ENCODE data around the gene GRB7.
"Not testable (repeated sequence)": the region's sequence is repeated elsewhere in the genome, so short reads cannot be mapped to it uniquely, and the experiment has no call there.

The GRB7 gene

GRCh38 chr17:39736319-39737165, 1.2 kb upstream of the GRB7 start:
- DNase-seq, result no peak

GRCh38 chr17:39737206-39737759, 455 bp upstream of the GRB7 start:
- DNase-seq, result no peak

GRCh38 chr17:39738568-39738901, 797 bp downstream of the GRB7 start:
- DNase-seq, result no peak

GRCh38 chr17:39738983-39739884, 1.5 kb downstream of the GRB7 start:
- DNase-seq, result no peak

- DNase-seq, result no peak
These were observed 2.2 kb downstream of the GRB7 start for GRCh38 chr17:39739885-39740356.

- DNase-seq, result no peak
These were observed 2.8 kb downstream of the GRB7 start for GRCh38 chr17:39740357-39741111.

- no peak for DNase-seq
These were observed 4.6 kb downstream of the GRB7 start for GRCh38 chr17:39742126-39742855.

GRCh38 chr17:39742856-39743436, 5.2 kb downstream of the GRB7 start:
- DNase-seq, result no peak

GRCh38 chr17:39744075-39744835, 6.5 kb downstream of the GRB7 start:
- no peak for DNase-seq

GRCh38 chr17:39744836-39745215, 7.1 kb downstream of the GRB7 start:
- no peak for DNase-seq

GRCh38 chr17:39745335-39746144, 7.8 kb downstream of the GRB7 start:
- DNase-seq, result no peak

GRCh38 chr17:39746145-39746461, 8.4 kb downstream of the GRB7 start:
- no peak for DNase-seq

GRCh38 chr17:39747745-39748144, 10.0 kb downstream of the GRB7 start:
- DNase-seq, result no peak

- DNase-seq, result not testable (repeated sequence)
These were observed 10.8 kb downstream of the GRB7 start for GRCh38 chr17:39748444-39749034.

- no peak for DNase-seq
These were observed 12.6 kb downstream of the GRB7 start for GRCh38 chr17:39750131-39751015.

- no peak for DNase-seq
These were observed 13.3 kb downstream of the GRB7 start for GRCh38 chr17:39751016-39751543.

- no peak for DNase-seq
These were observed 13.9 kb downstream of the GRB7 start for GRCh38 chr17:39751637-39752036.

GRCh38 chr17:39752241-39752881, 14.6 kb downstream of the GRB7 start:
- DNase-seq, result no peak

All from NCI-H1092 (cell line).